ENCODE data around the gene PCBP4. TPM values are rescaled to one million over a fixed set of nuclear protein-coding genes. Genes with fewer than 3 reads are reported as not detected.

Gene PCBP4
- total RNA-seq, 1 donor from 2014 or later = 30.5 TPM

DNA sequence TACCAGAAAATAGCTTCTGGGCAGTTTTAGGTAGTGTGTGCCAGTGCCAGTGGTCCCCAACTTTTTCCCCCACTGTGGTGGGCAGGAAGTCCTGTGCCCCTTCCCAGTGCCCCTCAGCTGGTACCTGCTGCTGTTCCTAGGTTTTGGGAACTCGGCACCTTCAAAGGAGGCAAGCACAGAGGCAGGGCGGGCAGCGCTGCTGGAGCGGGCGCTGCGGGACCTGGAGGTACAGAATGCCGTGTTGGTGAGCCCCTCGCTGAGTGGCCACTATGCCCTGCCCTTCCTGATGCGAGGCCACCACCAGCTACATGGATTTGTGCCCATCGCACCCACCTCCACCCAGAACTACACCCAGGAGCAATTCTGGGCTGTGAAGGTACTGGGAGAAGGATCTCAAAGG, 13.0 kb upstream of the PCBP4 start:
- no peak overlapping the region for H3K4me3 Mint-ChIP-seq
- peaks cover 19% of the 10 kb centered on the region for H3K27me3 ChIP-seq
- H3K79me2 ChIP-seq (ENCODE audit: low read depth) = peaks cover 10% of the 10 kb centered on the region
- no peak for DNase-seq (ENCODE audit: low spot score)
- no peak overlapping the region for H3K9ac ChIP-seq
- no peak overlapping the region for H3K4me3 ChIP-seq
- no peaks in the 10 kb centered on the region for H3K9me3 Mint-ChIP-seq
- H4K20me1 ChIP-seq (ENCODE audit: low read depth) = no peaks in the 10 kb centered on the region
- H3K4me2 ChIP-seq = no peak overlapping the region
- TF ChIP-seq EZH2phosphoT487 (IDR thresholded peaks at IDR 0.05) (no peak), EZH2 (IDR thresholded peaks at IDR 0.05) (no peak)
- TF ChIP-seq, protein P1, sequence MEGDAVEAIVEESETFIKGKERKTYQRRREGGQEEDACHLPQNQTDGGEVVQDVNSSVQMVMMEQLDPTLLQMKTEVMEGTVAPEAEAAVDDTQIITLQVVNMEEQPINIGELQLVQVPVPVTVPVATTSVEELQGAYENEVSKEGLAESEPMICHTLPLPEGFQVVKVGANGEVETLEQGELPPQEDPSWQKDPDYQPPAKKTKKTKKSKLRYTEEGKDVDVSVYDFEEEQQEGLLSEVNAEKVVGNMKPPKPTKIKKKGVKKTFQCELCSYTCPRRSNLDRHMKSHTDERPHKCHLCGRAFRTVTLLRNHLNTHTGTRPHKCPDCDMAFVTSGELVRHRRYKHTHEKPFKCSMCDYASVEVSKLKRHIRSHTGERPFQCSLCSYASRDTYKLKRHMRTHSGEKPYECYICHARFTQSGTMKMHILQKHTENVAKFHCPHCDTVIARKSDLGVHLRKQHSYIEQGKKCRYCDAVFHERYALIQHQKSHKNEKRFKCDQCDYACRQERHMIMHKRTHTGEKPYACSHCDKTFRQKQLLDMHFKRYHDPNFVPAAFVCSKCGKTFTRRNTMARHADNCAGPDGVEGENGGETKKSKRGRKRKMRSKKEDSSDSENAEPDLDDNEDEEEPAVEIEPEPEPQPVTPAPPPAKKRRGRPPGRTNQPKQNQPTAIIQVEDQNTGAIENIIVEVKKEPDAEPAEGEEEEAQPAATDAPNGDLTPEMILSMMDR (IDR thresholded peaks at IDR 0.05) = no peak
- peaks cover 4% of the 10 kb centered on the region for H3K27me3 Mint-ChIP-seq (ENCODE audit: insufficient read depth, low read depth)
- H3K27ac ChIP-seq = no peak overlapping the region
- H2AFZ ChIP-seq (replicated peaks) = no peak overlapping the region
- H3K9me3 ChIP-seq (ENCODE audit: low read depth) = no peaks in the 10 kb centered on the region
- H3K4me1 Mint-ChIP-seq = peaks cover 37% of the 10 kb centered on the region
- peaks cover 48% of the 10 kb centered on the region for H3F3A ChIP-seq (ENCODE audit: low read depth)
- no peaks in the 10 kb centered on the region for H3K36me3 ChIP-seq
- peaks cover 25% of the 10 kb centered on the region for H3K4me1 ChIP-seq
- H3K27ac Mint-ChIP-seq = no peak overlapping the region
- peaks cover 3% of the 10 kb centered on the region for H3K36me3 Mint-ChIP-seq

DNA sequence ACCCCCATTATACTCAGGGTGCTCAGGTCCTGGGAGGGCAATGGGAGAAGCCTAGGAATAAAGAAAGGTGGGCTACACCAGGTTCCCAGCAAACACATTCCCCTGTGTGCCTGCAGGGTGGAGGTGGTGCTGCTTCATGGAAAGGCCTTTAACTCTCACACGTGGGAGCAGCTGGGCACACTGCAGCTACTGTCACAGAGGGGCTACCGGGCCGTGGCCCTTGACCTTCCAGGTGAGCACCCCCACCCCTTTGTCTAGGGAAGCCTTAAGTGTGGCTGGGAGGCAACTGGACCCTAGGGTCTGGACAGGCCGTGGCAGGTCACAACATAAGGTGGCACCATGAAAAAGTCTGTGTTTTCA, 10.9 kb upstream of the PCBP4 start:
- TF ChIP-seq, protein P1 (IDR thresholded peaks at IDR 0.05) = no peak
- TF ChIP-seq EZH2phosphoT487 (IDR thresholded peaks at IDR 0.05) = no peak
- no peak for TF ChIP-seq EZH2 (IDR thresholded peaks at IDR 0.05)
- Mint-ChIP-seq H3K27ac (no peak overlapping the region), H3K36me3 (peaks cover 3% of the 10 kb centered on the region), H3K9me3 (no peaks in the 10 kb centered on the region), H3K27me3 (ENCODE audit: insufficient read depth, low read depth) (peaks cover 7% of the 10 kb centered on the region), H3K4me1 (peaks cover 36% of the 10 kb centered on the region), H3K4me3 (no peak overlapping the region)
- no peaks in the 10 kb centered on the region for H3K79me2 ChIP-seq (ENCODE audit: low read depth)
- no peaks in the 10 kb centered on the region for H3K9me3 ChIP-seq (ENCODE audit: low read depth)
- peaks cover 49% of the 10 kb centered on the region for H3F3A ChIP-seq (ENCODE audit: low read depth)
- no peak overlapping the region for H3K4me3 ChIP-seq
- no peak overlapping the region for H3K9ac ChIP-seq
- H3K36me3 ChIP-seq = no peaks in the 10 kb centered on the region
- DNase-seq (ENCODE audit: low spot score) = no peak
- no peak overlapping the region for H3K4me2 ChIP-seq
- H4K20me1 ChIP-seq (ENCODE audit: low read depth) = no peaks in the 10 kb centered on the region
- peaks cover 37% of the 10 kb centered on the region for H3K27me3 ChIP-seq
- no peak overlapping the region for H2AFZ ChIP-seq (replicated peaks)
- H3K4me1 ChIP-seq = peaks cover 30% of the 10 kb centered on the region
- H3K27ac ChIP-seq = no peak overlapping the region

DNA sequence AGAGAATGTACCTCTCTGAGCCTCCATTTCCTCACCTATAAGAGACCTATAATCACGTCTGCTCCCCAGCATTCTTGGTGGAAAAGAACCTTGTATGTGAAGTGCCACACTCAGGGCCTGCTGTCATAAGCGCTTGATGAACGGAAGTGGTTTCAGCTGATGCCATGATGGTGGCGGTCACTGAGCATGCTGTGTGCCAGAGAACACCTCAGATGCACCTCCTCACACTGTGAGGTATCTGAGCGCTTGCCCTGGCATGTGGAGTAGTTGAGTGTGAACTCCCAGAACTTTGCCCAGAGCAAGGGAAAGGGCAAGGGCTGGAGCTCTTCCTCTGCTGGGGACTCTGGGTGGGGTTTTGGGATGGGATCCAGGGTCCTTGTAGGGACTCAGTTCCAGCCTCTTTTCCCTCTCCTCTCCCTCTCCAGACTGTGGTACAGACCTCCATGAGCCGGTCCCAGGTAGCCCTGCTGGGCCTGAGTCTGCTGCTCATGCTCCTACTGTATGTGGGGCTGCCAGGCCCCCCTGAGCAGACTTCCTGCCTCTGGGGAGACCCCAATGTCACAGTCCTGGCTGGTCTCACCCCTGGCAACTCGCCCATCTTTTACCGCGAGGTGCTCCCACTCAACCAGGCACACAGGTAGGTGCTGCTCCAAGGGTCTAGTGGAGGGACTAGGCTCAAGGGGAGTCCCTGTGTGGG, 10.3 kb upstream of the PCBP4 start:
- H3K27ac Mint-ChIP-seq = peak overlapping the region; percentile 47
- no peaks in the 10 kb centered on the region for H3K36me3 ChIP-seq
- TF ChIP-seq EZH2phosphoT487 (IDR thresholded peaks at IDR 0.05) (no peak), EZH2 (IDR thresholded peaks at IDR 0.05) (no peak)
- TF ChIP-seq, protein P1 (IDR thresholded peaks at IDR 0.05) = no peak

More for the DNA sequence above, 10.3 kb upstream of the PCBP4 start:
- Histone ChIP-seq H3K27ac (no peak overlapping the region), H3K9ac (no peak overlapping the region), H3K9me3 (ENCODE audit: low read depth) (no peaks in the 10 kb centered on the region), H3K4me2 (no peak overlapping the region), H3F3A (ENCODE audit: low read depth) (peaks cover 43% of the 10 kb centered on the region), H4K20me1 (ENCODE audit: low read depth) (no peaks in the 10 kb centered on the region), H3K27me3 (peaks cover 39% of the 10 kb centered on the region), H3K4me1 (peaks cover 30% of the 10 kb centered on the region), H3K4me3 (no peak overlapping the region), H3K79me2 (ENCODE audit: low read depth) (no peaks in the 10 kb centered on the region), H2AFZ (replicated peaks) (no peak overlapping the region)
- H3K9me3 Mint-ChIP-seq = no peaks in the 10 kb centered on the region
- peaks cover 3% of the 10 kb centered on the region for H3K36me3 Mint-ChIP-seq
- no peak for DNase-seq (ENCODE audit: low spot score)
- H3K27me3 Mint-ChIP-seq (ENCODE audit: insufficient read depth, low read depth) = peaks cover 7% of the 10 kb centered on the region
- H3K4me1 Mint-ChIP-seq = peaks cover 33% of the 10 kb centered on the region
- peak overlapping the region; percentile 41 for H3K4me3 Mint-ChIP-seq

Measured in neural progenitor cell (in vitro differentiated cells).